ENCODE measurements around the gene INSRR.

Gene INSRR

GRCh38 chr1:156795787-156796186, 63.1 kb downstream of the INSRR start:
- DNase-seq (ENCODE audit: insufficient read length) (no peak), FAIRE-seq (no peak)
- TF ChIP-seq POLR2A (IDR thresholded peaks at IDR 0.05; ENCODE audit: low read depth, low read length) (no peak), TAF1 (IDR thresholded peaks at IDR 0.05; ENCODE audit: borderline replicate concordance, low read depth, low read length) (no peak), POLR2AphosphoS5 (IDR thresholded peaks at IDR 0.05; ENCODE audit: low read depth, low read length) (no peak)

- FAIRE-seq (no peak), DNase-seq (ENCODE audit: insufficient read length) (no peak)
- TF ChIP-seq POLR2AphosphoS5 (IDR thresholded peaks at IDR 0.05; ENCODE audit: low read depth, low read length) (no peak), TAF1 (IDR thresholded peaks at IDR 0.05; ENCODE audit: borderline replicate concordance, low read depth, low read length) (no peak)
These were observed 63.6 kb downstream of the INSRR start for GRCh38 chr1:156795374-156795733.

GRCh38 chr1:156794506-156795373, 64.2 kb downstream of the INSRR start:
- TF ChIP-seq TAF1 (IDR thresholded peaks at IDR 0.05; ENCODE audit: borderline replicate concordance, low read depth, low read length) = no peak
- TF ChIP-seq POLR2AphosphoS5 (IDR thresholded peaks at IDR 0.05; ENCODE audit: low read depth, low read length) = no peak
- no peak for TF ChIP-seq POLR2A (IDR thresholded peaks at IDR 0.05; ENCODE audit: low read depth, low read length)
- FAIRE-seq (no peak), DNase-seq (ENCODE audit: insufficient read length) (no peak)
